ENCODE data around the gene MON1A. TPM values are rescaled to one million over a fixed set of nuclear protein-coding genes. Genes with fewer than 3 reads are reported as not detected.

Gene MON1A
- total and polyA plus RNA-seq, 7 donors = 13.7 to 37.8 (median 15.9) TPM

GRCh38 chr3:49883998-49884397 lies 45.6 kb downstream of the MON1A start:
- TF ChIP-seq, protein P1, sequence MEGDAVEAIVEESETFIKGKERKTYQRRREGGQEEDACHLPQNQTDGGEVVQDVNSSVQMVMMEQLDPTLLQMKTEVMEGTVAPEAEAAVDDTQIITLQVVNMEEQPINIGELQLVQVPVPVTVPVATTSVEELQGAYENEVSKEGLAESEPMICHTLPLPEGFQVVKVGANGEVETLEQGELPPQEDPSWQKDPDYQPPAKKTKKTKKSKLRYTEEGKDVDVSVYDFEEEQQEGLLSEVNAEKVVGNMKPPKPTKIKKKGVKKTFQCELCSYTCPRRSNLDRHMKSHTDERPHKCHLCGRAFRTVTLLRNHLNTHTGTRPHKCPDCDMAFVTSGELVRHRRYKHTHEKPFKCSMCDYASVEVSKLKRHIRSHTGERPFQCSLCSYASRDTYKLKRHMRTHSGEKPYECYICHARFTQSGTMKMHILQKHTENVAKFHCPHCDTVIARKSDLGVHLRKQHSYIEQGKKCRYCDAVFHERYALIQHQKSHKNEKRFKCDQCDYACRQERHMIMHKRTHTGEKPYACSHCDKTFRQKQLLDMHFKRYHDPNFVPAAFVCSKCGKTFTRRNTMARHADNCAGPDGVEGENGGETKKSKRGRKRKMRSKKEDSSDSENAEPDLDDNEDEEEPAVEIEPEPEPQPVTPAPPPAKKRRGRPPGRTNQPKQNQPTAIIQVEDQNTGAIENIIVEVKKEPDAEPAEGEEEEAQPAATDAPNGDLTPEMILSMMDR (IDR thresholded peaks at IDR 0.05) = no peak

DNA sequence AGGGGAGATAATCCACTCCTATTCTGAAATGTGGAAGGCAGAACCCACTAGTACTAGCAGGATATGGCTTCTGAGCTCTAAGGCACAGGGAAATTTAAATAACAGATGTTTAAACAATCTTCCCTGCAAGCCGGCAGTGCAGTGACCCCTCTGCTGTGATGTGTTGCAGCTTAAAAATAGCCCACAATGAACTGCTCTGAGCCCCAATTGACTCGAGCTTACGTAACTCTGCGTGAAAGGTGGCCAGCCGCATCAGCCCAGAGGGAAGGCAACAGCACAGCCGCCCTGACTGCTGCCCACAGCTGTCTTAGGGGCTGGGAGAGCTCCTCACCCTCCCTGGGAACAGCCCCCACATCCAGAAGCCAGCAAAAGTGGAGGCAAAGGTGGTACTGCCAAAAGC lies 47.4 kb downstream of the MON1A start:
- TF ChIP-seq, protein P1 (IDR thresholded peaks at IDR 0.05) = no peak
- Histone ChIP-seq H3K4me3 (no peak overlapping the region), H3K36me3 (ENCODE audit: insufficient read depth in 1 of 2, low read depth in 1 of 2) (no peaks in the 10 kb centered on the region), H3K27me3 (ENCODE audit: insufficient read depth in 3 of 3, low read length in 2 of 3) (no peaks in the 10 kb centered on the region), H3K27ac (peak overlapping the region; percentile 10), H3K4me1 (peaks cover 18% of the 10 kb centered on the region), H3K9me3 (no peaks in the 10 kb centered on the region)
- intact Hi-C loops (cut with DNase I) = no loop called here
- ATAC-seq (peak; percentile 45 to 84 (median 68)), DNase-seq (peak in 1 of 2 donors; percentile 60)
- 10 to 16% (median 12%) methylated on average over 6 of the region's 6 CpGs for WGBS, 3 donors

More at GRCh38 chr3:49883998-49884397, 45.6 kb downstream of the MON1A start:
- Histone ChIP-seq H3K27me3 (ENCODE audit: insufficient read depth in 3 of 3, low read length in 2 of 3) (no peaks in the 10 kb centered on the region), H3K36me3 (ENCODE audit: insufficient read depth in 1 of 2, low read depth in 1 of 2) (no peaks in the 10 kb centered on the region), H3K27ac (no peak overlapping the region), H3K4me3 (no peak overlapping the region), H3K9me3 (no peaks in the 10 kb centered on the region), H3K4me1 (peaks cover 18% of the 10 kb centered on the region)
- intact Hi-C loops (cut with DNase I) = no loop called here
- DNase-seq (no peak), ATAC-seq (no peak)
- 89 to 93% (median 93%) methylated on average over 4 of the region's 4 CpGs for WGBS, 3 donors

DNA sequence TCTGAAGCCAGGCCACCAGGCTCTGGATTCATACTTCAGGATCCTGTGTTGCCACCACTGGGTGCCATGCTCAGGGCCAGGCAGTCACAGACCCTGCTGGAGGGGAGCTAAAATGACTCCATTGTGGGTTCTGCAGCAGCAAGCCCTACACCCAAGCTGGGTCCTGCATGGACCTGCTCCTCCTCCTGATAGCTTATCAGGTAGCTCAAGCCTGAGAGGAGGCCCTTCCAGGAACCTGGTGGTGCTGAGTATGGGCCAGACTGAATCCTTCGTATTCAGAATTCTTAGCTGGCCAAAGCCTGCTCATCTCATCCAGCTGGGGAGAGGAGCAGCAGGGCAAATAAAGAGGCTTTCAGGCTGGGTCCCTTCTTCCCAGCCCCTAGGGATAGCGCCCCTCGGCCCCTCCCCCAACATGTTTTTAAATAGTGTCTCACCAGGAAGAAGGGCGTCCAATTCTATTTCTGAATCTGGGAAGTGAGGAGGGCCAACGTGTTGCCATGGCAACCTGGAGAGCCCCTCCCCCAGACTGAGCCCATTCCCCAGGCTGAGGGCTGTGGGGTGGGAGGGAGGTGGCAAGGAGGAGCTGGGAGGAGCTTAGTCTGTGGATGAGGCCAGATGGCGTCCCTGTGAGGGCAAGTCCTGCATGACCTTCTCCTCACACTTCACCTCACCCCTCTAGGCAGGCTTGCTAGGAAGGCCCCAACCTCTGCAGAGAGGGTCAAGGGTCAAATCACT lies 48.9 kb downstream of the MON1A start:
- DNase-seq (no peak), ATAC-seq (peak in 1 of 4 donors; percentile 16)
- H3K36me3 ChIP-seq (ENCODE audit: insufficient read depth in 1 of 2, low read depth in 1 of 2) = no peaks in the 10 kb centered on the region
- no peak overlapping the region for H3K27ac ChIP-seq
- peaks cover 18% of the 10 kb centered on the region for H3K4me1 ChIP-seq
- 36 to 40% (median 40%) methylated on average over 4 to 6 of the region's 6 CpGs for WGBS, 3 donors
- no peaks in the 10 kb centered on the region for H3K27me3 ChIP-seq (ENCODE audit: insufficient read depth in 3 of 3, low read length in 2 of 3)
- no peaks in the 10 kb centered on the region for H3K9me3 ChIP-seq
- H3K4me3 ChIP-seq = no peak overlapping the region
- TF ChIP-seq, protein P1 (IDR thresholded peaks at IDR 0.05) = no peak
- intact Hi-C loops (cut with DNase I) = no loop called here

GRCh38 chr3:49879721-49880120 lies 49.9 kb downstream of the MON1A start:
- Histone ChIP-seq H3K36me3 (ENCODE audit: insufficient read depth in 1 of 2, low read depth in 1 of 2) (no peaks in the 10 kb centered on the region), H3K27me3 (ENCODE audit: insufficient read depth in 3 of 3, low read length in 2 of 3) (no peaks in the 10 kb centered on the region), H3K4me3 (no peak overlapping the region), H3K9me3 (no peaks in the 10 kb centered on the region), H3K27ac (no peak overlapping the region), H3K4me1 (peaks cover 18% of the 10 kb centered on the region)
- intact Hi-C loops (cut with DNase I) = no loop called here
- ATAC-seq (no peak), DNase-seq (no peak)
- WGBS, 3 donors = 35 to 55% (median 46%) methylated on average over 2 of the region's 2 CpGs
- TF ChIP-seq, protein P1 (IDR thresholded peaks at IDR 0.05) = no peak

DNA sequence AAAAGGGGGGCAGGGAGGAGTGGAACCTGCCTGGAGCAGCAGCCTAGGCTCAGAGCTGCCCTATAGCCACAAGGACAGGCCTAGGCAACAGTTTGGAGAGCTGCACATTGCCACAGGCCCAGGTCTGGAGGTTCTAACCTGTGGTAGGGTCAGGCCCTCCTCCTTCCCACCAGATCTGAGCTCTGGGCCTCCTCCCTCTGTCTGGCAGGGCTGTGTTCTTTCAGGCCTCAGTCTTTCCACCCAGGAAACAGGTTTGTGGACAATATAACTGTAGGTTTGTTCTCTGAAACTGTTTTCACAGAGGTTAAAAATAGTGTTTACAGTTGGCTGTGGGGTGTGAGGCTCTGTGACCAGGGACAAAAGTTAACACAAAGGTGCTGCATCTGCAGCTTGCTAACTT lies 50.9 kb downstream of the MON1A start:
- no peaks in the 10 kb centered on the region for H3K27me3 ChIP-seq (ENCODE audit: insufficient read depth in 3 of 3, low read length in 2 of 3)
- DNase-seq (no peak), ATAC-seq (no peak)
- H3K27ac ChIP-seq = no peak overlapping the region
- no peaks in the 10 kb centered on the region for H3K36me3 ChIP-seq (ENCODE audit: insufficient read depth in 1 of 2, low read depth in 1 of 2)
- intact Hi-C loops (cut with DNase I) = no loop called here
- no peak overlapping the region for H3K4me3 ChIP-seq
- no peaks in the 10 kb centered on the region for H3K9me3 ChIP-seq
- TF ChIP-seq, protein P1 (IDR thresholded peaks at IDR 0.05) = no peak
- peaks cover 18% of the 10 kb centered on the region for H3K4me1 ChIP-seq
